ENCODE results near the gene STAT3. TPM values are rescaled to one million over a fixed set of nuclear protein-coding genes. Genes with fewer than 3 reads are reported as not detected.
"Not testable (repeated sequence)": the region's sequence is repeated elsewhere in the genome, so short reads cannot be mapped to it uniquely, and the experiment has no call there.

The STAT3 gene
- total RNA-seq, 1 donor from 2014 or later: 116 TPM

DNA sequence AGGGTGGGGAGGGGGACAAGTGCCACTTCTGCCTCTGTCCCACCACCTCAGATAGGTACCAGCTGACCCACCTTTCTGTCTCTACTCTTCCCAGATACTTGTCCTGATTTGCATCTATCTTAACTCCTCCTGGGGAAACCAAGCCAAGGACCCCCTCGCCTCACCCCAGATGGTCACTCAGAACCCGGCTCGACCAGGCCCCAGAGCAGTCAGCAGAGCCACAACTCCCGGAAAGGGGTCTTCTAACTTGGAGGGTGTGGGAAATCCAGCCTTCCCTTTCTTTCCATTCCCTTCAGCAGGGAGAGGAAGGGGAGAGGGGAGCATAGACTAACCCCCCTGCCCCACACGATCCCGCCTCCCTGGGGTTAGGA, 32.9 kb upstream of the STAT3 start:
- DNase-seq: no peak
- Histone ChIP-seq H3K9me3 (replicated peaks) (no peaks in the 10 kb centered on the region), H3K36me3 (no peaks in the 10 kb centered on the region), H3K27ac (replicated peaks) (peak overlapping the region; percentile 100), H3K27me3 (ENCODE audit: low read depth) (no peaks in the 10 kb centered on the region), H3K4me3 (peak overlapping the region; percentile 99), H3K4me1 (peaks cover 77% of the 10 kb centered on the region)
- intact Hi-C loops (cut with micrococcal nuclease): no loop called here
- no peak for TF ChIP-seq CTCF (IDR thresholded peaks at IDR 0.05; ENCODE audit: borderline replicate concordance)

DNA sequence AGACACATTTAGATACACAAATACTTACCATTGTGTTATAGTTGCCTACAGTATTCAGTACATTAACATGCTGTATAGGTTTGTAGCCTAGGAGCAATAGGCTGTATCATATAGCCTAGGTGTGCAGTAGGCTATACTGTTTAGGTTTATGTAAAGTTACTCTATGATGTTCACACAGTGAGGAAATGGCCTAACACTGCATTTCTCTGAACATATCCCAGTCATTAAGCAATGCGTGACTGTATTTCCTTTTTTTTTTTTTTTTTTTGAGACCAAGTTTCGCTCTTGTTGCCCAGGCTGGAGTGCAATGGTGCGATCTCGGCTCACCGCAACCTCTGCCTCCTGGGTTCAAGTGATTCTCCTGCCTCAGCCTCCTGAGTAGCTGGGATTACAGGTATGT, 29.7 kb upstream of the STAT3 start:
- Histone ChIP-seq H3K27ac (replicated peaks) (peak overlapping the region; percentile 100), H3K4me3 (peak overlapping the region; percentile 99), H3K4me1 (peaks cover 100% of the 10 kb centered on the region)
- DNase-seq; H3K9me3 ChIP-seq (replicated peaks); H3K36me3 ChIP-seq; intact Hi-C loops (cut with micrococcal nuclease); H3K27me3 ChIP-seq (ENCODE audit: low read depth): not testable (repeated sequence)

DNA sequence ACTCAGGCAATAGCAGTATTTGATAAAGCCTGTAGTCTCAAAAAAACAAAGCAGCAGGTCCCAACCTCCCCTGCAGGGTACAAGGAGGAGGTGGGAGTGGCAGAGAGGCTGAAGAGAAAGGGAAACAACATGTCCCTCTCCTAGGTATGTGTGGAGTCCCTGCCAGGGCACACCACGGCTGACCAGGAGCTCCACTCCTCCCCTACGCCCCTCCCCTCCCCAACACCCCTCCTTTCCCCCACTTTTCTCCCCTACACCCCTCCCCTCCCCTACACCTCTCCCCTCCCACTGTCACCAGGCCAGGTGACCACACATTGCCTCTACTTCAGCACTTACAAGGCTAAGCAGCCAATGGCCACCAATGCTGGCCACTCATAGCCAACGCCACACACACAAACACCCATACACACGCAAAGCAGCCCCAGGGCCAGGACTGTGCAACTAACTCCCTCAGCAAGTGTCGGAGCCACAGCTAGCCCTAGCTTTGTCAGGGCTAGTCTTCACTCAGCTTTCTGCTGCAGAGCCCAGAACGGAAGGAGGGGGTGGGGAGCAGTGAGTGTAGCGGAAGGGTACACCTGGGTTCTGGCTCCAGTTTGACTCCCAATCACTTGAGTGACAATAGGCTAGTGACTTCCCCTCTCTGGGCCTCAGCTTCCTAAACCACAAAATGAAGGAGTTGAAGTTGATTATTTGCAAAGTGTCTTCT, 26.6 kb upstream of the STAT3 start:
- Histone ChIP-seq H3K4me3 (peak overlapping the region; percentile 51), H3K36me3 (no peaks in the 10 kb centered on the region), H3K9me3 (replicated peaks) (no peaks in the 10 kb centered on the region), H3K4me1 (peaks cover 100% of the 10 kb centered on the region), H3K27ac (replicated peaks) (peak overlapping the region; percentile 100), H3K27me3 (ENCODE audit: low read depth) (no peaks in the 10 kb centered on the region)
- TF ChIP-seq CTCF (IDR thresholded peaks at IDR 0.05; ENCODE audit: borderline replicate concordance): no peak
- no peak for DNase-seq
- intact Hi-C loops (cut with micrococcal nuclease): no loop called here

DNA sequence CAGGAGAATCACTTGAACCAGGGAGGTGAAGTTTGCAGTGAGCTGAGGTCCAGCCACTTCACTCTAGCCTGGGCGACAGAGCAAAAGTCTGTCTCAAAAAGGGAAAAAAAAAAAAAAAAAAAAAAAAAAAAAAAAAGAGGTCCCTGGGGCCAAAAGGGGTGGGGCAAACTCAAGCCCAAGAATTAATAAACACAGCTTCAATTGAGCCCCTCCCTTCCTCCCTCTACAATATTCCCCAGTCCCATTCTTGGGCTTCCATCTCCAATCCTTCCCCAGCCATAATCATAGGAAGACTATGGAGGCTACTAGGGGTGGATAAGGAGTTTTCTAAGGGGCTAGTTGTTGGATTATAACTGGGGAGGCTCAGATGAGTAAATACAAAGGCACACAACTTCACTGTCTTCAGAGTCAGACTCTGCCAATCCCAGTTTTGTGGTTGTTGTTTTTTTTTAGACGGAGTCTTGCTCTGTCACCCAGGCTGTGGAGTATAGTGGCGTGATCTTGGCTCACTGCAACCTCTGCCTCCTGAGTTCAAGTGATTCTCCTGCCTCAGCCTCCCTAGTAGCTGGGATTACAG, 25.3 kb upstream of the STAT3 start:
- Histone ChIP-seq H3K4me3 (peak overlapping the region; percentile 51), H3K27me3 (ENCODE audit: low read depth) (no peaks in the 10 kb centered on the region), H3K9me3 (replicated peaks) (no peaks in the 10 kb centered on the region), H3K27ac (replicated peaks) (peak overlapping the region; percentile 100), H3K4me1 (peaks cover 100% of the 10 kb centered on the region), H3K36me3 (no peaks in the 10 kb centered on the region)
- intact Hi-C loops (cut with micrococcal nuclease): no loop called here
- no peak for DNase-seq
- no peak for TF ChIP-seq CTCF (IDR thresholded peaks at IDR 0.05; ENCODE audit: borderline replicate concordance)

DNA sequence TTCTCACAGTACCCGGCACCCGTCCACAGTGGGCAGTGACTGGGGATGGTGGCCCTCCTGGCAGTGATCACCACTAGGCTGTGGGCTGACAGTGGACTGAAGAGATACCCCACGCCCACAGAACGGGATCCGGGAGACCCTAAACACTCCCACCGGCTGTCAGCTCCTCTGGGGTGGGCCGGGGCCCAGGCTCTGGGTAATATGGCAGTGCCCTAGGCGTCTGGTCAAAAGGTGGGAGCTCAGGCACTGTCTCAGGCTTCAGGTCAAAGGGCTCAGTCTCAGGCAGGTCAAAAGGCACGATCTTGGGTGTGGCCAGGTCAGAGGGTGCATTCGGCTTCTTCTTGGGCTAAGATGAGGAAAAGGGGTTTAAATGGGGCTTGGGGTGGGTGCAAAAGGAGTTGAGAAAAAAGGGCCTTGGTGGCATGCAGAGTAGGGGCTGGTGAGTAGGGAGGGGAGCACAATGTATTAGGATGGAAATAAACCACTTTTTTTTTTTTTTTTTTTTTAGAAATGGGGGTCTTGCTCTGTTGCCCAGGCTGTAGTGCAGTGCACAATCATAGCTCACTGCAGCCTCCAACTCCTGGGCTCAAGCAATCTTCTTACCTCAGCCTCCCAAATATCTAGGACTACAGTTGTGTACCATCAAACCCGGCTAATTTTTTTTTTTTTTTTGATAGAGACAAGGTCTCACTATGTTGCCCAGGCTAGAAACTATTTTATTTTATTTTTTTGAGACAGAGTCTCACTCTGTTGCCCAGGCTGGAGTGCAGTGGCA, 23.9 kb upstream of the STAT3 start:
- no peaks in the 10 kb centered on the region for H3K9me3 ChIP-seq (replicated peaks)
- H3K36me3 ChIP-seq: no peaks in the 10 kb centered on the region
- peak overlapping the region; percentile 100 for H3K27ac ChIP-seq (replicated peaks)
- DNase-seq: no peak
- peak overlapping the region; percentile 32 for H3K4me3 ChIP-seq
- peaks cover 100% of the 10 kb centered on the region for H3K4me1 ChIP-seq
- H3K27me3 ChIP-seq (ENCODE audit: low read depth): no peaks in the 10 kb centered on the region
- no peak for TF ChIP-seq CTCF (IDR thresholded peaks at IDR 0.05; ENCODE audit: borderline replicate concordance)
- intact Hi-C loops (cut with micrococcal nuclease): no loop called here

- H3K36me3 ChIP-seq: no peaks in the 10 kb centered on the region
- peak overlapping the region; percentile 100 for H3K27ac ChIP-seq (replicated peaks)
- peak overlapping the region; percentile 32 for H3K4me3 ChIP-seq
- no peak for TF ChIP-seq CTCF (IDR thresholded peaks at IDR 0.05; ENCODE audit: borderline replicate concordance)
- no peaks in the 10 kb centered on the region for H3K9me3 ChIP-seq (replicated peaks)
- H3K4me1 ChIP-seq: peaks cover 100% of the 10 kb centered on the region
- no peaks in the 10 kb centered on the region for H3K27me3 ChIP-seq (ENCODE audit: low read depth)
- no peak for DNase-seq
- intact Hi-C loops (cut with micrococcal nuclease): no loop called here
These were observed 23.1 kb upstream of the STAT3 start for GRCh38 chr17:42411361-42411760.
